ENCODE data around the gene MFAP1.

The MFAP1 gene

DNA sequence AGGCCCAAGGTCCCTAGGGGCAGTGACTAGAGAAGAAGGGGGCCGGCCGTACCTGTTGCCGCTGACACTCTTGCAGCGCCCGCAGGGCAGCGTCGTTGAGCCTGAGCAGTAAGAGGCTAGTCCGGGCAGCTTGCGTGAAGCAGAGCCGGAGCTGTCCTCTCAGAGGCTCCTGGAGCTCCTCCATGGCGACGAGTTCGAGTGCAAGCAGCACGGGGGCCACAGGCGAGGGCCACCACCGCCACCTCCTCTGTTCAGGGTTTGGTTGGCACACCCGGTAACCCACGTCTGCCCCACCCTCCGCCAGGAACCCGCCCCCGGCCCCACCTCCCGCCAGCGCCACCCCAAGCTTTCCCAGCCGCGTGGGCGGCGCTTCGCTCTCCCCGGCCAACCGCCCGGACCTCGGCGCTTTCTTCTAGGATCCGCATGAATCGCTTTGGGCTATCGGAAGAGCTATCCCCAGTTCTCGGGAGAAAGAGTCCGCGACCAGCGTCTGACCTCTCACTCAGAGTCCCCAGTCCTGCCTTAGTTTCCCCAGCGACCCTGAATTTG lies 47.7 kb downstream of the MFAP1 start, which contains the start of gene ELL3:
Gene ELL3 (minus strand): TSS at position 249 of the 549 bp plus-strand sequence. CDS start 65 bp downstream, at position 184.
- DNase-seq (ENCODE audit: low spot score), result no peak
- FAIRE-seq, result no peak

DNA sequence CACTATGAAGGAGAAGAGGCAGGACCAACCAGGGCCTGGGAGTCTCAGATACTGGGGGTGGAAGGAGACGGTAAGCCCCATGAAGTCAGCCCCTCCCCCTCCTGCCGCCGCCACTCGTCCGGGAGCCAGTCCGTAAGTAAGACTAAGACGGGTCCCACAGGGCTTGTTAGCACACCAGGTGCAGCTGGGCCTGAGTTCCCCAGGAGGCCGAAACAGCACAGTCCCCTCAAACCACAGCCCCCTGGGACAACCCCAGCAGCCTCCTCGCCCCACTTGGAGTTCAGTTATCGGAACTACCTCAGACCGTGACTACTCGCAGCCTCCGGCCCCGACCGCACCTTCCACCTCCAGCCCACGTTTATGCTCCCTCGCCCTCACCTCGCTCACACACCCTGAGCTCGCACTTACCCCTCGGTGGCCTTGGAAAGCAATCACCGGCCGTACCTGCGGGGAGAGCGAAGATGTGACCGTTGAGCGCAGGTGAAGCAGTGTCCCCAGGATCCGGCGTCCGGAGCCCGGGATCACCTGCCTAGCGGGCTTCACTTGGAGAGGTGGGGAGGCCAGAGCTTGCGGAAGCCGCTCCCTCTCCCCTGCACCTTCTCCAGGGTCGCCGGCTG lies 48.3 kb downstream of the MFAP1 start:
- FAIRE-seq (no peak), DNase-seq (ENCODE audit: low spot score) (no peak)

DNA sequence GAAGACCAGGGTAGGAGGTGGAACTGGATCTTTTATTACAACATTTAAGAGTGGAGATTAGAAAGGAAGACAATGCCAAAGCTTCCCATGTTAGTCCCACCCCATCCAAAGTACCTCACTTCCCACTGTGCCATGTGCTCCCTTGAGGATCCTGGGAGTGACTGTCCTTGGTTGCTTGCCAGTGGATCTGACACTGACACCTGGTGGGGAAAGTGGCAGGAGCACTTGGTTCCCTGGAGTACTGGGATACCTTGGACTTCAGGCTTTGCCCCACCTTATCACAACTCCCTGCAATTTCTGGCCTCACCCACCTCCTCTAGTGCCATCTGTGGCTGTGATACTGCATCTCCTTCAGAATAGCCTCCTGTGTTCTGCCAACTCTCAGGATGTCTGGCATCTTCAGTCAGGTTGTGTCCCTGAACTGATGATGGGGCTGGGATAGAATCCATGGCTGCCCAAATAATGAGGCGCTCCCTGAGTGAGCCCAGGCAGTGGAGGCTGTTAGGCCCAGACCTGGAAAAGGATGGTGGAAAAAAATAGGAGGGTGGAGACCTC lies 49.0 kb downstream of the MFAP1 start:
- FAIRE-seq, result no peak
- peak; percentile 49 for DNase-seq (ENCODE audit: low spot score)

DNA sequence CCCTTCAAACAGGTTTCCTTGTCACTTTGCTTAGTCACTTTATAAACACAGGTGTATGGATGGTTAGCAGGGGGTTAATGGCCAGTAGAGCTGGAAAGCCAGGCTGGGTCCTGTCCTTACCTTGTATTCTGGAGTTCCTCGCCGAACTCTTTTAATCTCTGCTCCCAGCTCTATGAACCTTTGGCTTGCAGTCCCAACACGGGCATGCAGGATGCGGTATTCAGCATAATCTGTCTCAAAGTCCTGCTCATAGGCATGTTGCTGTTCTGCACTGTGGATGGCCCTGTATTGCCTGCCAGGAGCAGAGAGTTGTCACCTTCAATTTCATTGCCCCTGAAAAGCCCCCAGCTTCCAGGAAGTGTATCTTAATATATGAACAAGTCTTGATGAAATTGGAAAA lies 50.4 kb downstream of the MFAP1 start:
- FAIRE-seq, result no peak
- no peak for DNase-seq (ENCODE audit: low spot score)

DNA sequence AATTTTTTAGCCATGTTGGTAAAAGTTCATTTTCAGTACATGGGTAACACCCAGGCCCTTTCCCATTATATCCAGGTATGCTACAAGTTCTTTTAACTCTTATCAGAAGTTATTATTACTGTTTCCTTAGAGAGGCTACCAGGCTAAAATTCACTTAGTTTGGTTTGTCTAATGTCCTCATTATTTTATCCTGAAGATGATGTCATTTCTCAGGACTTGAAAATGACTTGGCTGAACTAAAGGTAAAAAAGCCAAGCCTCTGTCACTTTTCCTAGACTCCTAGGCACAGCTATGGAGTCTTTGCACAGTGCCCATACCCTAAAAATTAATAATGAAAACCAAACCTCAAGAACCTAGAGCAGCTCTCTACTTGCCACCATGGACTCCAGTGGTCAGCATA lies 51.9 kb downstream of the MFAP1 start:
- no peak for DNase-seq (ENCODE audit: low spot score)
- FAIRE-seq, result no peak

DNA sequence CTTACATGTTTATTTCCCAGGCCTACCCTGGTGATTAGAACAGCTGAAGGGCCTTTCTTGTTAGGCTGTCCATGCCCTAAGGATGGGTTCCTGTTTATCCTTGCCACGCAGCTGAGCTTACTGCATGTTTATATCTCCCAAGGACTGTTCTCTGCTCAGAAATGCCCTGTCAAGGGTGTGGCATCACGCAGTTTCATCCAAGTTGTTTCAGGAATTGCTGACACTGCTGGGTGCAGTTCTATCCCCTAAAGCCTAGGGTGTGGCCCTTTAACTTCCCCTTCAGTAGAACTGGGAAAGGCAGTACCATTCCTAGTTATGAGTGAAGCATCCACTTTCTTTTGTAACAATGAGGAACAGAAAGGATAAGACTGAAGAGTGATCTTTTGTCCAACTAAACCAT lies 52.7 kb downstream of the MFAP1 start:
- no peak for FAIRE-seq
- no peak for DNase-seq (ENCODE audit: low spot score)

DNA sequence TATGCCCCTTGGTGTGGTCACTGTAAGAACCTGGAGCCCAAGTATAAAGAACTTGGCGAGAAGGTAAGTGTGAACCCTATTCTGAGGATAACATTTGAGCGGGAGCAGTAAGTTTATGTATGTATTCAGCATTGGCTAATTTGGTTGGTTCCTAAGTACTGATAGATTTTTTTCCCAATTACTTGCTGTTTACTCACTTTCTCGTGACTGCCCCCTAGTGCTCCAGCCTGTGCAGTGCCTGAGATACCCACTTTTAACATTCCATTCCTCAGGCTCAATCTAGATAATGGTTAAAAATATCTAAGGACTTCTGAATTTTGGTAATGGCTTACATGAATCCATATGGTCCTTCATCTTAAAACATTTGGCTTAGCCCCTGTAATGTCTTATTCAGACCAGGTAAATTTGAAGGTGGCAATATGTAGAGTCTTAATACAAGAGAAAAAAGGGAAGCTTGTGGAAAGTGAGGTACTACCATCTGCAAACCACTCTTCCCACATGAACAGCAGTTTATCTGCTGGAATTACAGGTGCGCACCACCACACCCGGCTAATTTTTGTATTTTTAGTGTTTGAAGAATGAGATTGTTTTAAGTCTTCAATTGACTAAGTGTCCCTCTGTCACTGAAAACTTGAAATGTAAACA lies 54.8 kb downstream of the MFAP1 start:
- no peak for FAIRE-seq
- peak; percentile 56 for DNase-seq (ENCODE audit: low spot score)

DNA sequence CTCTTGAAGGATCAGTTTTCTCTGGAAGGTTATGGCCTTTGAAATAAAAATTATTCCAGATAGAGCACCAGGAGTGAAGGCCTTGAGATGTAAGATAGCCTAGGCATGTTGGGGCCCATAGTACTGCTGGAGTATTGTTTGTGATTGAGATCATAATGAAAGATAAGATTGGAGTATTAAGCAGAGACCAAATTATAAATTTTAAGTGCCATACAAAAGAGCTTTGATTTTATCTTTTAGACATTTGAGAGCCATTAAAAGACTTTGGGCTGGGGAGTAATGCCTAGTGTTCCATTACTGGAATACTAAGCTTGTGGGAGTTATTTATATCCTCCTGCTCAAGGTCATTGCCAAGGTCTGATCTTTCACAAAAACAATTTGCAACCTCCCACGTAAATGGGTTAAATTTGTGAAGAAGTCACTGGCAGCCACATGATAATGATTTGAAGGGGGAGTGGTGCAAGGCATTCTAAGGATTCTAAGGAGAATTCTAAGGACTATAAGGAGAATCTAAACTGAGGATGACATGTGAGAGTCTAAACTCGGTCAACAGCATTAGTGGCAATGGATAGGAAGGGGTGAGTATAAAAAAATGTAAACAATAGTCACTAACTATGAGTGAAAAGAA lies 60.6 kb downstream of the MFAP1 start:
- DNase-seq (ENCODE audit: low spot score) (no peak), FAIRE-seq (no peak)

DNA sequence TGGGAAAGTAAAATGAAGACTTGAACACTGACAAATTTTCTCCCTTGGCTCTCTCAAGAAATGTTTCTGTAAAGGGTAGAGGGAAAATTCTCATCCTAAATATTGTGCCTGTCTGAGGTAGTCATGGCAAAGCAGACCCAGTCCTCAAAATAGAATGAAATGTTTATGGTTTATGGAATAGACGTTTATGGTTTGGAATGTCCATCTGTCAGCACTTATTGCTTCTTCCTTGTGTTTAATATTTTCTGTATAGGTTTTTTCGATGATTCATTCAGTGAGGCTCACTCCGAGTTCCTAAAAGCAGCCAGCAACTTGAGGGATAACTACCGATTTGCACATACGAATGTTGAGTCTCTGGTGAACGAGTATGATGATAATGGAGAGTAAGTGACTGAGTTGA lies 61.7 kb downstream of the MFAP1 start:
- FAIRE-seq (no peak), DNase-seq (ENCODE audit: low spot score) (no peak)

Measured in urothelium cell line (cell line).